Erythroblast (primary cell): ENCODE measurements around the gene KDM7A.

Source experiments
- GATA1 ChIP-seq: IDR thresholded peaks from 2 replicates; pipeline ENCODE4 v1.6.1; 2011; ENCODE audit warnings: low read depth, mild to moderate bottlenecking, control low read depth, low read length, moderate library complexity
- POLR2A ChIP-seq: IDR thresholded peaks from 2 replicates; pipeline ENCODE4 v1.6.1; 2011; ENCODE audit warnings: mild to moderate bottlenecking, low read length

GRCh38 chr7:140127360-140128127 lies 49.2 kb downstream of the KDM7A start:
- TF ChIP-seq POLR2A, result no peak
- TF ChIP-seq GATA1, result no peak
